ENCODE data around the gene PLXNB3.

DNA sequence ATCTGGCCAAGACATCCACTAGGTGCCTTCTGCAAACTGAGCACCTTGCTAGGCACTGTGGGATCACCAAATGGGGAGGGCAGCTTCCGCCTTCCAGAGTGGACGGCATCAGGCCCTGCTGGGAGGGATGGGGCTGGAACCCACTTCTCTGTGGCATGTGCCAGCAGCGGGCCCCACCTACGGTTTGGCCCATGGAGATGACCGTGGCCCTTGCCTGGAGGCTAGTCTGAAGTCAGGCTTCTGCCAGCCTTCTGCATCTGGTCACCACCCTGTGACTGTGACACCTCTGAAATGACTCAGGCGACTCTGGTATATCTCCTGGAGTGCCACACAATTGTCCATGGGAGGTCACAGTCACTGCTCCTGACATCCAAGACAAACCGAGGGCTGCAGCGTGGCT lies 37.6 kb downstream of the PLXNB3 start:
- no peak for TF ChIP-seq FOXP2 (optimal IDR thresholded peaks at IDR 0.05; ENCODE audit: borderline replicate concordance, extremely low read depth, extremely low read length, insufficient read depth)
- TF ChIP-seq TAF1 (IDR thresholded peaks at IDR 0.05; ENCODE audit: borderline replicate concordance, insufficient read depth, low read length), result no peak
- TF ChIP-seq, protein P1, sequence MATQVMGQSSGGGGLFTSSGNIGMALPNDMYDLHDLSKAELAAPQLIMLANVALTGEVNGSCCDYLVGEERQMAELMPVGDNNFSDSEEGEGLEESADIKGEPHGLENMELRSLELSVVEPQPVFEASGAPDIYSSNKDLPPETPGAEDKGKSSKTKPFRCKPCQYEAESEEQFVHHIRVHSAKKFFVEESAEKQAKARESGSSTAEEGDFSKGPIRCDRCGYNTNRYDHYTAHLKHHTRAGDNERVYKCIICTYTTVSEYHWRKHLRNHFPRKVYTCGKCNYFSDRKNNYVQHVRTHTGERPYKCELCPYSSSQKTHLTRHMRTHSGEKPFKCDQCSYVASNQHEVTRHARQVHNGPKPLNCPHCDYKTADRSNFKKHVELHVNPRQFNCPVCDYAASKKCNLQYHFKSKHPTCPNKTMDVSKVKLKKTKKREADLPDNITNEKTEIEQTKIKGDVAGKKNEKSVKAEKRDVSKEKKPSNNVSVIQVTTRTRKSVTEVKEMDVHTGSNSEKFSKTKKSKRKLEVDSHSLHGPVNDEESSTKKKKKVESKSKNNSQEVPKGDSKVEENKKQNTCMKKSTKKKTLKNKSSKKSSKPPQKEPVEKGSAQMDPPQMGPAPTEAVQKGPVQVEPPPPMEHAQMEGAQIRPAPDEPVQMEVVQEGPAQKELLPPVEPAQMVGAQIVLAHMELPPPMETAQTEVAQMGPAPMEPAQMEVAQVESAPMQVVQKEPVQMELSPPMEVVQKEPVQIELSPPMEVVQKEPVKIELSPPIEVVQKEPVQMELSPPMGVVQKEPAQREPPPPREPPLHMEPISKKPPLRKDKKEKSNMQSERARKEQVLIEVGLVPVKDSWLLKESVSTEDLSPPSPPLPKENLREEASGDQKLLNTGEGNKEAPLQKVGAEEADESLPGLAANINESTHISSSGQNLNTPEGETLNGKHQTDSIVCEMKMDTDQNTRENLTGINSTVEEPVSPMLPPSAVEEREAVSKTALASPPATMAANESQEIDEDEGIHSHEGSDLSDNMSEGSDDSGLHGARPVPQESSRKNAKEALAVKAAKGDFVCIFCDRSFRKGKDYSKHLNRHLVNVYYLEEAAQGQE (IDR thresholded peaks at IDR 0.05; ENCODE audit: insufficient read depth in 1 of 2, low read depth in 2 of 2, low read length in 2 of 2), result no peak
- TF ChIP-seq SIN3A (IDR thresholded peaks at IDR 0.05; ENCODE audit: borderline replicate concordance, insufficient read depth, low read length), result no peak
- no peak for TF ChIP-seq POLR2AphosphoS5 (IDR thresholded peaks at IDR 0.05; ENCODE audit: low read depth, low read length)

Measured in PFSK-1 (cell line).